Occipital lobe (tissue), 2 donors: Measurements from ENCODE around the gene TNKS2. TPM values are rescaled to one million over a fixed set of nuclear protein-coding genes. Genes with fewer than 3 reads are reported as not detected.
"Not testable (repeated sequence)": the region's sequence is repeated elsewhere in the genome, so short reads cannot be mapped to it uniquely, and the experiment has no call there.

ENCODE experiments used
- DNase-seq: peaks from one replicate; lab custom pipeline; 2025; lab: John Stamatoyannopoulos, UW
- total RNA-seq: library from RNA; depleted of rRNA; stranded (reverse); fragments of >200 nt; gene quantifications from one replicate; pipeline ENCODE4 v1.2.3, GENCODE V29; 2014

The TNKS2 gene
- 151 TPM for total RNA-seq

- DNase-seq = peak; percentile 87
Observed at GRCh38 chr10:91797874-91798648, at the start of gene TNKS2. TNKS2 (plus strand) TSS chr10:91798426; CDS start chr10:91798691, 265 bp downstream.

DNA sequence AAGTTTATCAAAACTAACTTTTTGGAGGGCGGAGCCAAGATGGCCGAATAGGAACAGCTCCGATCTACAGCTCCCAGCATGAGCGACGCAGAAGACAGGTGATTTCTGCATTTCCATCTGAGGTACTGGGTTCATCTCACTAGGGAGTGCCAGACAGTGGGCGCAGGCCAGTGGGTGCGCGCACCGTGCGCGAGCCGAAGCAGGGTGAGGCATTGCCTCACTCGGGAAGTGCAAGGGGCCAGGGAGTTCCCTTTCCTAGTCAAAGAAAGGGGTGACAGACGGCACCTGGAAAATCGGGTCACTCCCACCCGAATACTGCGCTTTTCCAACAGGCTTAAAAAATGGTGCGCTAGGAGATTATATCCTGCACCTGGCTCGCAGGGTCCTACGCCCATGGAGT is 48.6 kb upstream of the TNKS2 start:
- not testable (repeated sequence) for DNase-seq

GRCh38 chr10:91756286-91756685 is 41.9 kb upstream of the TNKS2 start:
- no peak for DNase-seq

GRCh38 chr10:91758303-91759146 is 39.7 kb upstream of the TNKS2 start:
- no peak for DNase-seq

DNA sequence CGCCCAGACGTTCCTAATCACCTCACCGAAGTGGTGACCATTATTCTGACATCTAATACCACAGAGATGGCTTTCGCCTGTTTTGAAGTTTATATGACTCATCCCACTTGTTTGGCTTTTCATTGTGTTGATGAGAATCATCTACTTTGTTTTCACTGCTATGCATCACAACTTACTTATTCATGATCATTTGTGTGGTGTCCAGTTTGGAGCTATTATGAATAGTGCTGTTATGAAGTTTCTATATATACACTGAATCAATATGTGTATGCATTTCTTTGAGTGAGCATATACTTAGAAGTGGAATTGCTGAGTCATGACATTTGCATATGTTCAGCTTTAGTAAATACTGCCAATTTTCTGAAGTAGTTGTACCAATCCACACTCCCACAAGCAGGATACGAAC is 38.6 kb upstream of the TNKS2 start:
- DNase-seq = no peak

GRCh38 chr10:91761721-91762120 is 36.5 kb upstream of the TNKS2 start:
- DNase-seq = no peak

DNA sequence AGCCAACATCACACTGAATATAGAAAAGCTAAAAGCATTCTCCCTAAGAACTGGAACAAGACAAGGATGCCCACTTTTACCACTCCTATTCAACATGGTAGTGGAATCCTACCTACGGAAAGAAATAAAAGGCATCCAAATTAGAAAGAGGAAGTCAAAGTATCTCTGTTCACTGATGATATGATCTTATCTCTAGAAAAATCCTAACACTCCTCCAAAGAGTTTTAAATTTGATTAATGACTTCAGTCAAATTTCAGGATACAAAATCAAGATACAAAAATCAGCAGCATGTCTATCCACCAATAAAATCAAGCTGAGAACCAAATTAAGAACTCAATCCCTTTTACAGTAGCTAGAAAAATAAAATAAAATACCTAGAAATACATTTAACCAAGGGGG is 35.3 kb upstream of the TNKS2 start:
- DNase-seq = no peak

DNA sequence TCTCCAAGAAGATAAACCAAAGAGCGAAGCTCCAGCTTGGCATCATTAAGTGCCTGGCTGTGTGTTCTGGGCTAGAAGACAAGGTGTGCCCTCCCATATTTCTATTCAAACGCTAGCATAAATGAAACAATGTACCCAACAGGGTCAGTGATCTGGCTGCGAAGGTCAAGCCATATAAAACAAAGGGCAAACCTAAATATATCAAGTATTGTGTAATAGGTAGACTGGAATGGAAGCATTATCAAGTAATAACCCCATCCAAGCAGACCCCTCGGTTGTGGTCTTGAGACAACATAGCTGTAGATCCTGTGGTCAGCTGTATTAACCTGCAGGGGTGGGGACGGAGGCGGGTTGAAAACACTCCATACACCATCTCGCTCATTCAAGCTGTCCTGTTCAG is 31.6 kb upstream of the TNKS2 start:
- no peak for DNase-seq

GRCh38 chr10:91768123-91768522 is 30.1 kb upstream of the TNKS2 start:
- DNase-seq = no peak

DNA sequence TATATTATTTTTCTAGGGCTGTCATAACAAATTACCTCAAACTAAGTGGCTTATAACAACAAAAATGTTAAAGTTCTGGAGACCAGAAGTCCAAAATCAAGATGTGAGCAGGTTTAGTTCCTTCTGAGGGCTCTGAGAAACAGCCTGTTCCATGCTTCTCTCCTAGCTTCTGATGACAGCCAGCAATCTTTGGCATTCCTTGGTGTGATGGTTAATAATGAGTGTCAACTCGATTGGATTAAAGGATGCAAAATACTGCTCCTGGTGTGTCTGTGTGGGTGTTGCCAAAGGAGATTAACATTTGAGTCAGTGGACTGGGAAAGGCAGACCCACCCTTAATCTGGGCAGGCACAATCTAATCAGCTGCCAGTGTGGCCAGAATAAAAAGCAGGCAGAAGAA is 26.3 kb upstream of the TNKS2 start:
- no peak for DNase-seq

- DNase-seq = no peak
Observed at GRCh38 chr10:91772461-91772860, 25.8 kb upstream of the TNKS2 start.

- no peak for DNase-seq
Observed at GRCh38 chr10:91772869-91773268, 25.4 kb upstream of the TNKS2 start.

DNA sequence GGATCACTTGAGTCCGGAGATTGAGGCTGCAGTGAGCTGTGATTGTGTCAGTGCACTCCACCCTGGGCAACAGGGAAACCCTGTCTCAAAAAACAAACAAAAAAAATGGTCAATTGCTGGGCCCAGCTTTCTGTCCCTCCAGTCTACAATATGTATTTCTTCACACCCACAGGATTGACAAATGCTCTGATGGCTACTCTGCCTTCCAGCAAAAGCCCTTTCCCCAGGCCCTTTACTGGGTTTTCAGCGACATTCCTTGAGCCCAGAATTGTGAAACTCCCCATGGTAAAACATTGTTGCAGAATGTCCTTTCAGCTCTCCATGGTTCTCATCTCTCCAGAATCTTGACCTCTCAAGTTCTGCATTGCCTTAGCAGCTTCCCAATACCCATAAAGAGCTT is 23.7 kb upstream of the TNKS2 start:
- DNase-seq = no peak

- no peak for DNase-seq
Observed at GRCh38 chr10:91775731-91776130, 22.5 kb upstream of the TNKS2 start.

DNA sequence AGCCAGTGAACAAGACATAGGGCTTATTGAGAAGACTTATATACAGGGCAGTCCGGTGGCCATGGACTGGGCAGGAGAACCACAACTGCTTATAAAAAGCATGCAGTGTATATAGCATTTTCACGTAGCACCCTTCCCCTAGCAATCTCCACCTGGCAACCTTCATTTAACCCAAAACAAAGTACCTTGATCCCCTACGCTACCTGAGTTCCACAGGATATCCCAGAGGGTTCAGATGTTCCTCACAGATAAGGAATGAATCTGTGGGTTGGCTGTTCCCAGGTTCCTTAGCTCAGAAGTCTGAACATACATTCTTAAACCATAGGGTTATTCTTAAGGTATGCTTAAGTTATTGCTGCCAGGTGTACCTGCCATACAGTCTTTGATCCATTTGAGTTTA is 22.0 kb upstream of the TNKS2 start:
- DNase-seq = no peak

DNA sequence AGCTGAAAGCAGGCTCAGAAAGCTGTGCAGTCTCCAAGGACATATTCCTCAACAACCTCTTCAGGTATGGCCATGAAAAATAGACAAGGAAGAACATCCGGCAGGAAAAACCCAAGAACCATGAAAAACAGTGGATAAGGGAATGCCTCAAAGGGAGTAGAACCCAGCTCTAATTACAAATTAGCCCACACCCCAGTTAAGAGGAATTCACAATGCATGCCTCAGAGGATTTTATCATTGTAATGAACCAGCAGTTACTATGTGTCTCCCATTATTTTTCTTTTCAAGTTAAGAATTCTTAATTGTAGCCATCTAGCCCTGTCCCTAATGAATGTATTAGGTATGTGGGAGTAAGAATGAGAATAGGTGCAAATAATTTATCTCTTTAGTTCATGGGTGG is 19.7 kb upstream of the TNKS2 start:
- DNase-seq = no peak

DNA sequence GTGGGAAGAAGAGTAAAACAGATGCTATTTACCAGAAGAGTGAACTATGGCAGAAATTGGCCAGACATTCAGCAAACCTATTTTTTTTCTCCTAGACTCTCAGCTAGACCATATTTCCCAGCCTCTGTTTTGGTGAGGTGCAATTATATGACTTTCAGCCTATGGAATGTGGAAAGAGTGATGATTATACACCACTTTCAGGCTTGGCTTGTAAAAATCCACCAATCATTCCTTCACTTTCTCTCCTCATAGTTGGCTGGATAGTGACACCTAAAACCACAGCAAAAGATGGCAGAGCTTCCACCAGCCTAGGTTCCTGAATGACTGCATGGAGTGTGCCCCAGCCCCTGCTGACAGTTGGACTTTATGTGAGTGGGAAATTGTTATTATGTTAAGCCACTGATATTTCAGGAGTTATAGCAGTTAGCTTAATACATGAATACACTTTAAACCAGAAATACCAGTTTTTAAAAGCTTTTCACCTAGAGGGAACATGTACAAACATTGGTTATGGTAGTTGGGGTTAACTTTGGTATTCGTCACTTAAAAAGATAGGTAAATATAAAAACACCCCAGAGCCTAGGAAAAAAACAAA is 19.1 kb upstream of the TNKS2 start:
- no peak for DNase-seq

DNA sequence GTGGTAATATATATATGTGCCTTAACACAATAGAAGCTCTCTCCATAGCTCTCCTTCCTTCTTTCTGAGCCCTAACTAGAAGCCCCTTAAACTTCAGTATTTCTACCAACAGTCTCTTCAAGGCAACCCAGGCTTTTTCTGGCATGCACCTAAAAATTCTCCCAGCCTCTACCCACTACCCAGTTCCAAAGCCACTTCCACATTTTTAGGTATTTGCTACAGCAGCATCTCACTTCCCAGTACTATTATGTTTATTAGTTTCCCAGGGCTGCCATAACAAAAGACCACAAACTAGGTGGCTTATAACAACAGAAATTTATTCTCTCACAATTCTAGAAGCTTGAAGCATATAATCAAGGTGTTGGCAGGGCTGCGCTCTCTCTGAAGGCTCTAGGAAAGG is 15.7 kb upstream of the TNKS2 start:
- DNase-seq = no peak

- no peak for DNase-seq
Observed at GRCh38 chr10:91785830-91786229, 12.4 kb upstream of the TNKS2 start.

DNA sequence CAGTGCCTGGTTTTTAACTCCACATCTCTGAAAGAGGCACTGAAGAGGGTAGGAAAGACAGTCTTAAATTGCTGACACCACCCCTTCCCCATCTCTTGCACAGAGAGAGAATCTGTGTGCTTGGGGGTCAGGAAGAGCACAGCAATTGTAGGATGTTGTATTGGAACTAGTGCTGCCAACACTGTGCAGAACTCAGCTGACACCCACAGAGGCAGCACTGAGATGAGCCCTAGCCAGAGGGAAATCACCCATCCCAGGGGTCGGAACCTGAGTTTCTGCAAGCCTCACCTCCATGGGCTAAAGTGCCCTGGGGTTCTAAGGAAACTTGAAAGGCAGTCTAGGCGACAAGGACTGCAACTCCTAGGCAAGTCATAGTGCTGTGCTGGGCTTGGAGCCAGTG is 11.0 kb upstream of the TNKS2 start:
- no peak for DNase-seq

DNA sequence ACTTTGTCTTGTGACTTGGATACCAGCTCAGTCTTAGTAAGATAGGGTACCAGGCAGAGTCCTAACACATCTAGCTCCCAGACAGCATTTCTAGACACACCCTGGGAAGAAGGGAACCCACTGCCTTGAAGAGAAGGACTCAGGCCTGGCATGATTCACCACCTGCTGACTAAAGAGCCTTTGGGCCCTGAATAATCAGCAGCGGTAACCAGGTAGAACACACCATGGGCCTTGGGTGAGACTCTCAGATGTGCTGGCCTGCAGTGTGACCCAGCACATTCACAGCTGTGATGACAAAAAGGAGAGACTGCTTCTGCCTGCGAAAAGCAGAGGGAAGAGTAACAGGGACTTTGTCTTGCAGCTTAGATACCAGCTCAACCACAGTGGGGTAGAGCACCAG is 10.4 kb upstream of the TNKS2 start:
- DNase-seq = no peak

- no peak for DNase-seq
Observed at GRCh38 chr10:91788527-91788926, 9.7 kb upstream of the TNKS2 start.
